Vagina (tissue), 2 donors: ENCODE measurements around the gene GFI1.

ENCODE experiments used
- POLR2A ChIP-seq, 2 donors: fragments of 450-650 bp; IDR thresholded peaks; one replicate each; pipeline ENCODE4 v1.6.1; 2017; ENCODE audit warnings: antibody characterized with exemption in 2 of 2, mild to moderate bottlenecking in 2 of 2, moderate library complexity in 2 of 2
- POLR2AphosphoS5 ChIP-seq, 2 donors: sonication (generic); formaldehyde crosslinking; IDR thresholded peaks; one replicate each; pipeline ENCODE4 v1.9.0; 2017; ENCODE audit warnings: antibody characterized with exemption in 2 of 2, mild to moderate bottlenecking in 2 of 2, low read depth in 1 of 2; ENCODE audit not compliant: insufficient read depth in 1 of 2
- TF ChIP-seq, protein P1 (sequence below), 3 experiments: fragments of 450-650 bp in 2 of 3; fragments of 200-600 bp in 1 of 3; sonication (generic) in 1 of 3; IDR thresholded peaks; one replicate each; pipeline ENCODE4 v1.5.1; 2017 to 2019; ENCODE audit warnings: antibody characterized with exemption in 3 of 3, mild to moderate bottlenecking in 2 of 3, moderate library complexity in 2 of 3

DNA sequence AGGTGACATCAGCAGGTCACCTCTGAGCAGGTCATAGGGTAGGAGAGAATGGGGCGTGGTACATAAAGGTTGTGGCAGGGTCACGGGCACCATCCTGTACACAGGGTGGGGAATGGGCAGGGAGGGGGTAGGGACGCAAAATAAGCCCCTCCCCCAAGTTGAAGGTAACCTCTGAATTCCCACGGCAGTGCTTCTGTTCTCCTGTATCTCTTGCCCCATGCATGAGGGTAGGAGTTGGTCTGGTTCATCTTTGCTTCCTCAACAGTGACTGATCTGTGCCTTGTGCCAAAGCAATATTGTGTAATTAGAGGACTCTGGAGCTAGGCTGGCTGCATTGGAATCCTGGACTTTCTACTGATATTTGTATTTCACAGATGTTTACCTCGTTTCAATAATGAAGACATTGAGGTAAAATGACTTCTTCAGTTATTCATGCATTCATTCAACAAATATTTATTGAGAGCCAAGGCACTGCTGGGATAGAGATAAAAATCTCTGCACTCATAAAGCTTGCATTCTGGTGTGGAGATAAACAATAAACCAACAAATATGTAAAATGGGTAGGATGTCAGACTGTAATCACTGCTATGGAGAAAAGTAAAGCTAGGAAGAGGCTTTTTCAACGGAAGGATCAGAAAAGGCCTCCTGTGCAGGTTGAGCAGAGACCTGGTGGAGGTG lies 18.4 kb upstream of the GFI1 start:
- TF ChIP-seq, protein P1, sequence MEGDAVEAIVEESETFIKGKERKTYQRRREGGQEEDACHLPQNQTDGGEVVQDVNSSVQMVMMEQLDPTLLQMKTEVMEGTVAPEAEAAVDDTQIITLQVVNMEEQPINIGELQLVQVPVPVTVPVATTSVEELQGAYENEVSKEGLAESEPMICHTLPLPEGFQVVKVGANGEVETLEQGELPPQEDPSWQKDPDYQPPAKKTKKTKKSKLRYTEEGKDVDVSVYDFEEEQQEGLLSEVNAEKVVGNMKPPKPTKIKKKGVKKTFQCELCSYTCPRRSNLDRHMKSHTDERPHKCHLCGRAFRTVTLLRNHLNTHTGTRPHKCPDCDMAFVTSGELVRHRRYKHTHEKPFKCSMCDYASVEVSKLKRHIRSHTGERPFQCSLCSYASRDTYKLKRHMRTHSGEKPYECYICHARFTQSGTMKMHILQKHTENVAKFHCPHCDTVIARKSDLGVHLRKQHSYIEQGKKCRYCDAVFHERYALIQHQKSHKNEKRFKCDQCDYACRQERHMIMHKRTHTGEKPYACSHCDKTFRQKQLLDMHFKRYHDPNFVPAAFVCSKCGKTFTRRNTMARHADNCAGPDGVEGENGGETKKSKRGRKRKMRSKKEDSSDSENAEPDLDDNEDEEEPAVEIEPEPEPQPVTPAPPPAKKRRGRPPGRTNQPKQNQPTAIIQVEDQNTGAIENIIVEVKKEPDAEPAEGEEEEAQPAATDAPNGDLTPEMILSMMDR (IDR thresholded peaks at IDR 0.05) = no peak
- TF ChIP-seq POLR2AphosphoS5 (IDR thresholded peaks at IDR 0.05; ENCODE audit: insufficient read depth in 1 of 2, low read depth in 1 of 2) (no peak), POLR2A (IDR thresholded peaks at IDR 0.05) (no peak)
